Stromal cell of bone marrow (primary cell): ENCODE measurements around the gene SEL1L2.

ENCODE experiments used
- DNase-seq: peaks from one replicate; pipeline ENCODE4 v3.0.0-alpha.2; 2012; ENCODE audit warnings: low read depth

The SEL1L2 gene

DNA sequence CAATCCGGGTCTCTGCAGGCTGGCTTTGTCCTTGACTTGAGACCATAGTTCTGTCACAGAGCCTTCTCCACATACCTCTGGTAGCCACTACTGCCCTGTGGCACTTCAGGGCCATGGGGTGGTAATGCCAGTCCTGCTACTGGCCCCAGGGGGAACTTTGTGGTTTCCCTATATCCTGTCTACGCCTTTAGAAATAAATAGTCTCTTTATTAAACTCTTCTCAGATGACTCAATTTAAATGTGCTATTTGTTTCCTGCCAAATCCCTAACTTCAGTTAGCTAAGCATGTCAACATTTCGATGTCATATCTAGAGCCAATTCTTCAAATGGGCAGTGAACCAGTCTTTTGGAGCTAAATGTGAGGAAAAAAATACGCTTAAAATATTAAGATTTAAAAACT lies 60.1 kb downstream of the SEL1L2 start:
- no peak for DNase-seq

DNA sequence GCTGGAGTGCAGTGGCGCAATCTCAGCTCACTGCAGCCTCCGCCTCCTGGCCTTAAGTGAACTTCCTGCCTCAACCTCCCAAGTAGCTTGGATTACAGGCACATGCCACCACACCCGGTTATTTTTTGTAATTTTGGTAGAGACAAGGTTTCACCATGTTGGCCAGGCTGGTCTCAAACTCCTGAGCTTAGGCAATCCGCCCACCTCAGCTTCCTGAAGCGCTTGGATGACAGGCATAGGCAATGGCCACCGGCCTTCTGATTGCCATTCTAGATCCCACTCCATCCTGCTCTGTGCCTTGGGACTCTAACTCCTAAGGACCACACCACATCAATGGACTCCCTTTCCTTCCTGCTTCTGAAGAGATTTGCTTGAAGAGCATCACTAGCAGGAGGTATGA lies 60.6 kb downstream of the SEL1L2 start:
- DNase-seq: no peak

DNA sequence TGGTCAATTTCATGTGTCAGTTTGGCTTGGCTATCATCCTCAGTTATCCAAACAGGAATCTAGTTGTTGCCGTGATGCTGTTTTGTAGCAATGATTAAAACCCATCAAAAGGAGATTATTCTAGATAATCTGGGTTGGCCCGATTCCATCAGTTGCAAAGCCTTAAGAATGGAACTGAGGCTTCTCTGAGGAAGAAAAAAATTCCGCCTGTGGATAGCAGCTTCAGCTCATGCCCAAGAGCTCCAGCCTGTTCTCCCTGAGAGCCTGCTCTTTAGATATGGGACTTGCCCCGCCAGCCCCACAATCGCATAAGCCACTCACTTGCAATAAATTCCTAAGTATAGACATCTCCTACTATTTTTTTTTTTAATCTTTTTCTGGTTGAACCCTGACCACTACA lies 61.5 kb downstream of the SEL1L2 start:
- no peak for DNase-seq

GRCh38 chr20:13927171-13927570 lies 63.2 kb downstream of the SEL1L2 start:
- DNase-seq: no peak

DNA sequence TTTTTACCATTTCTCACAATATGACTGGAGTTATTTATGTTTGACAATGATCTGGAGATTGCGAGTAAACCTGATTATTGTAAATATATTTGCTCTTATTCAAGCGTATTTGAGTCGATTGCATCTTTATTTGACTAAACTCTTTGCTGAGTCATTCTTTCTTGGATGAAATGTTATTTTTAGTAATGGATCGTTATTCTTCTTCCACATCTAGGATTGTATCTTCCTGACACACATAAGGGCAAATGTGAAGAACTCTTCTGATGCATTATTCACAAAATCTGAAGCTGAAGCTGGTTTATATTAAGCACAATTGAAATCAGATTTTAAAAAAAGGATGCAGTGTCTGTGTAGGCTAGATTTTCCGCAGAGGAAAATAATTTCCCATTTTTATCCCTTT lies 68.2 kb downstream of the SEL1L2 start:
- DNase-seq: no peak

DNA sequence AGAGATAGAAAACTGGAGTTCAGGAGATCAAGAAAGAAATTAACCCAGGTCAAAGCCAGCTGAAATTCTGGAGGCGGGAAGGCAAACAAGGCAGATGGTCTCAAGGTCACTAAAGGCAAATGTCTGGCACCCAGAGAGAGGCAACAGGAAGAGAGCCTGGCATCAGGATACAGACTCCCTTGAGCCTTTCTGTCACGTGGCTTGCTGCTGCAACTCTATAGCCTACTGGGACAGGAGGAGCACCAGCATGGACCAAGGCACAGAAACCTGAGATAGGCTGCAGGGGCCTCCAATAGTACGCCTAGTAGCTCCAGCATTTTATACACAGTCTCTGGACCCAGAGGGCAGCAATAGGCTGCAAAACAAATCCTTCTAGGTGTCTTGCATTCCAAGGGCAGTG lies 75.1 kb downstream of the SEL1L2 start:
- no peak for DNase-seq

DNA sequence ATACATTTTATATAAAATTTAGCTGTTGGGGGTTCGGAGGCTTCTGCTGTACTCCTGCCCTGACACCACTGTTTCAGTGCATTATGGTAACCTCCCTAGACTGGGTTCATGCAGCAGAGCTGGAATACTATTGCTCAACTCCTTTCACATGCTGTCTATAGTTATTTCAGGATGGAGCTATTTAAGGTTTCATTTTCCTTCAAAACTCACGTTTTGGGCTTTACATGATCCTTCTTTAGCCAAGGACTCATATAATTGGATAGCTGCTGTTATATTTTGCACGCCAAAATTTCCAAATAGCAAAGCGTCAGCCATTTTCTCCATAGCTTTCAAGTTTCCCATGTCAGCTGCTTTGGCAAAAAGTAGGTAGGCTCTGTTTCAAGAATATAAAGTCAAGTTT lies 76.8 kb downstream of the SEL1L2 start:
- no peak for DNase-seq

DNA sequence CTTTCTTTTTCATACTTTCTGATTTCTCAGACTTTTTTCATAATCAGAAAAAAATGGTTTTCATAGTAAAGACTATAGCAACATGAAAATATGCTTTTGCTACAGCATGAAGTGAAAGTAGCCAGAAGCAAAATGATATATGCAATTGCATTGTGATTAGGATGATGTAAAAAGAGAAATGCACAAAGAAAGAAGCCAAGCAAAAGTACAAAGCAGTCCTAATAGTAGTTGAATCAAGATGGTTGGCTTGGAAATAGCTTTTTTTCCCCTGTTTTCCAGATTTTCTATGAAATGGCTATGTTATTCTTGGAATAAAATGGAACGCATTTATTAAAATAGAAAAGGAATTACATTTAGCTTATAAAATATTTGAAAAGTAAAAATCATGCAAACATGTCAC lies 77.3 kb downstream of the SEL1L2 start:
- no peak for DNase-seq

DNA sequence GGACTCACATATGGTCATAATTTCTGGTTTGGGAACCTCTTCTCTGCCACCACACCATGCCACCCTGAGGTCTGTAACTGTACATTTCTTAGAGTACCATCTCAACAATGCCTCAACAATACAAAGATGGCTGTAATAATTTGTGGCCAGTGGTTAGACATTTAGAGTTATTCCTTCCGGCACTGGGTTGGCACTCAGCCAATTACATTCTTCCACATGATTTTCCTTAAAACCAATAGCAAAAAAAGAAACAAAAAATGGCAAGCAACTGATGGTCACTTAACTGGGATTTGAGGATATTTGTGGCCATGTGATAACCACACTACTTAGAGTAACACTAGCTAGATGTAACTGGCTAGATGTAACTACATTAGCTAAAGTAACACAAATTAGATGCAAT lies 79.9 kb downstream of the SEL1L2 start:
- no peak for DNase-seq

- DNase-seq: no peak
These were observed 81.3 kb downstream of the SEL1L2 start for GRCh38 chr20:13909067-13909466.

DNA sequence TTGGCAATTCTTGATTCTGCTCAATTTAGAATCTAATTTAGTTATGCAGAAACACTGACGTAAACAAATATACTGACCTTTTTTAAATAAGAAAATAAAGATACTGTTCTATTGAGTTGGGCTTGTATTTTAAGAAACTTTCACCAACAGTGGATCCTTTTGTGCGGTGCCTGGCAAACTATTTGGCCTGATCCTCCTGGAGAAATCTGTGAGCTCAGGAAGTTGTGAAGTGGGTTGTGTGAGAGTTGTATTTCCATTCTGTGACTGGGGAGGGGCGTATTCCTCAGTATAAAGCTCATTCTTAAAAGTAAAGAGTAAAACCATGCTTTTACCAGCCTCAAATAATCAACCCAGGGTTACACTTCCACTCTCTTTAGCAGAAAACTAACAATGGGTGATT lies 85.6 kb downstream of the SEL1L2 start:
- DNase-seq: no peak

DNA sequence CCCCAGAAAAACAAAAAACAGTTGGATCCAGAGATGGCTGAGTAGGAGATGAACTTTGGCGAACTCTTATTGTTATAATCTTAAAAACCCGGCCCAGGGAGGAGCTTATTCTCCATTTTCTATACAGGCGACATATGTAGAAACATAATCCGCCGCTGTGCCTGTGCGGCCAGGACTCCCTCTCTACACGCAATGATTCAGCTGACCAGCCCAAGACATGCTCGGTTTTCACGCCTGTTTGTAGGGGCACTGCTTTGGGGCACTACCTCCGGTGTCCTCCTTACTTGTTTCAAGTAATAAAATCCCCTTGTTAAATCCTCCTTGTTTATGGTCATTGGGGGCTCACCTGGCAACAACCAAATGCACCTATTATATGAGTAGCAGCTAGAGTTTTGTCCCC lies 89.9 kb downstream of the SEL1L2 start:
- no peak for DNase-seq

GRCh38 chr20:13898012-13898612 lies 92.3 kb downstream of the SEL1L2 start:
- no peak for DNase-seq

DNA sequence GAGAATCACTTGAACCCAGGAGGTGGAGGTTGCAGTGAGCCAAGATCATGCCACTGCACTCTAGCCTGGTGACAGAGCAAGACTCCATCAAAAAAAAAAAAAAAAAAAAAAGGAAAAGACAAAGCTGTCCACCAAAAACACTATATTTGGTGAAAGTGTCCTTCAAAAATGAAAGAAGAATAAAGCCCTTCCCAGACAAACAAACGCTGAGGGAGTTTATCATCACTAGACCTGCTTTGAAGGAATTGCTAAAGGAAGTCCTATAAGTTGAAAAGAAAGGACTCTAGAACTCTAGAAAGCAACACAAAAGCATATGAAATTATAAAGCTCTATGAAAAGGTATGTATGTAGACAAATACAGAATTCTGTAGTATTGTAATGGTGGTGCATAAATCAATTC lies 98.8 kb downstream of the SEL1L2 start:
- DNase-seq: no peak

DNA sequence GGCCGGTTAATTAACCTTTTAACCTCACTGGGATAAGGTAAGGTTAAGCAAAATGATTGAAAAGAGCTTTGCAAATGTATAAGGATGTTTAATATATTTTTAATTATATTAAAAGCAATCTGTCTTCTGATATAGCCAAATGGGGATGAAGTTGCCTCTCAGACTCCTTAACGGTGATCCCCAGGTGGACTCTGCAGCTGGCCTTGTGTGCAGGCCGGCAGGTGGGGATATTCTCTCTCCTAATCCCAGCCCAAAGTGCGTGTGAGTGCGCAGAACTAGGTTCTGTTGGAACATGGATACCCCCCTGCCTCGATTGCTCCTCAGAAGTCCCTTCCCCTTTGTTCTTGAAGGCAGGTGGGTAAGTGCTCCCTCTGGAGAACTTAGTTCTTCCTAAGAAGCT lies 105.6 kb downstream of the SEL1L2 start:
- DNase-seq: no peak

GRCh38 chr20:13883425-13883824 lies 107.0 kb downstream of the SEL1L2 start:
- no peak for DNase-seq

DNA sequence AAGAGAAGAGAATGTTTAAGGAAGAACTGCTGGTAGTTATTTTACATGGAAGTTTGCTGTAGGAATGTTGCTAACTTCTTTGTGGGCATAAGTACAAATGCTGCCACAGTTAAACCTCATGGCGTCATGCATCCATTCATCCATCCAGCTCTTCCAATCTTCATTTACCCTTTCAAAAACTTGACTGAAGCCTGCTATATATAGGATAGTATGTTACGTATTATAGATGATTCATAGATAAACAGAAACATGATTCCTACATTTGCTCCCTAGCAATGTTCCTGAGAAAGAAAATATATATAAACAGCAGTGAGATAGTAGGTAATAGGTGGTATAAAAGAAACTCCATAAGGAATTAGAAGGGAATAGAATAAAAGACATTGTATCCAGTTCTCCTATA lies 111.8 kb downstream of the SEL1L2 start:
- DNase-seq: no peak

DNA sequence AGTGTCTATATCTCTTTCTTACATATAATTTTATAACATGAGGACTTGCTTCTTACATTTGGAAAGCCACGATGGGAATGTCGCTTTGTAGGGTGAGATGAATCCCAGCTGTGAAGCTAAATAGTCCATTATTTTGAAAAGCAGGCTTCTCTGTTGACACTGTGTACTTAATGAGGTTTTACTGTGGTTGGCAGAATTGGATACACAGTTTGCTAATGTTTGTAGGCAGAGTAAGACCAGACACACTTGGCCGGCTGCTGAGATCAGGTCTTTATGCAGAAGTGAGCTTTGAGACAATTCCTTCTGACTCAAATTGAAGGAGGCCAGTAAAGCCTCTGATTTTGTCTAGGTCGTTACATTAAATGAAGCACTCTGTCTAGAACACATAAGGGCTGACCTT lies 112.6 kb downstream of the SEL1L2 start:
- no peak for DNase-seq

DNA sequence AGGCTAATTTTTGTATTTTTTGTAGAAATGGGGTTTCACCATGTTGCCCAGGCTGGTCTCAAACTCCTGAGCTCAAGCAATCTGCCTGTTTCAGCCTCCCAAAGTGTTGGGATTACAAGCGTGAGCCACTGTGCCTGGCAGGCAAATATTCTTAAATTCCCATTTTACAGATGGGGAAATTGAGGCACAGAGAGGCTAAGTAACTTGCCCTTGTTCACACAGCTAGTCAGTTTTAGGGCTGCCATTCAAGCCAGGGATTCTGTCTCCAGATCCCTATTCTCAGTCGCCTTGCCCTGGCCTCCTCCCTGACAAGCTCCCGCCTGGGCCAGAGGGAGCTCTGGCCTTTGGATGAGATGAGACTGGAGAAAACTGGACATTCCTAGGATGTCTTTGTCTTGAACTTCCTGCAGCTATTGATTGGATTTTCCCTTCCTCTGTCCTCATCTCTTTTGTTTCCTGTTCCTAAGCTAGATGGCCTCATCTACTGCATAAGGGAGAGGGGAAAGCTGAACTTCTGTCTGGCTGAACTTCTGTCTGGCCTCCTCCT lies 115.1 kb downstream of the SEL1L2 start:
- no peak for DNase-seq

DNA sequence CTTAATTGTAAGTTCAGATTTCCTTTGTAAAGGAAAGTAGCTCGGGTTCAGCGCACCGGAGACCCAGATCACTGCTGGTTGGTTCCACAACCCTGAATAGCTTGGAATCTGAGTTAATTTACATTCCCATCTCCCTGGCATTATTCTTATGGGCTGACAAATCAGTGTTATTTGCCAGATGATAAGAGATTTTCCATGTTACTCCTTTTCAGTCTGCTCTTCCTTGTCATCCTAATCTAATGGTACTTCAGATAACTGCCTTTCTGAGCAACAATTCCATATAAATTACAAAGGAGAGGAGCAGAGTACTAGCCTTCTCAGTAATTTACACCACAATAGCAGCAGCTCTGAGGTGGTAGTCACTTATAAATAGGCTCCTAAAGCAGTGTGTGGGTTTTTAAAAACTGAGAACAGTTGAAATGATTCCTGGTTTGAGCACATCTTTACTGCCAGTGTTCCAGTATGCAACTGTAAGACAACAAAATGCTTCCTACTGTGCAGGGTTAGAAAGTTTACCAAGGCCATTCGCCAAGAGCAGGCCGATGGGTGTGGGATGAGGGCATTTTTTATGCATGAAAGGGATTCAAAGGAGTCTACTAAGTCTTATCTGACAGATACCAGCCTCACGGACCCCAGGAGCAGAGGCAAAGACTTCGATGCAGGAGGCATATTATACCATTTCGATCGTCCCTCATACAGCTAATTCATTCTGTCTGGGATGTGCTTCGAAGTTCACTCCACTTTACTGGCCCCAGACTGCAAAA lies 115.8 kb downstream of the SEL1L2 start:
- no peak for DNase-seq

DNA sequence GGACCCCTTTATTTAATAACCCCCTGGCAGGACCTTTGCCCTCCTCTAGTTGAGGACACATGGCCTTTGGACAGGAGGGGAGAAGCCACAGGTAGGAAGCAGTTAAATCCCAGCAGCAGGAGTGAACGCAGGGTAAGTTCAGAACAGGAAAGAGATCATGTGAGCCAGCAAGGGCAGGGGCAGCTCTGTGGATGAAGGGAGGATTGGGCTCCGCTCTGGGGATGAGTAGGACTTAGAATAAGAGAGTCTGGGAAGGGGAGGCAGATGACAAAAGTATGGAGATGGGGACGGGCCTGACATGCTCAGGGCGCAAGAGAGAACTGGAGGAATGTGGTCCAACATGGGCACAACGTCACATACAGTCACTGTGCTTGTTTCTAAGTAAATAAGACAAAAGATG lies 116.6 kb downstream of the SEL1L2 start:
- no peak for DNase-seq

DNA sequence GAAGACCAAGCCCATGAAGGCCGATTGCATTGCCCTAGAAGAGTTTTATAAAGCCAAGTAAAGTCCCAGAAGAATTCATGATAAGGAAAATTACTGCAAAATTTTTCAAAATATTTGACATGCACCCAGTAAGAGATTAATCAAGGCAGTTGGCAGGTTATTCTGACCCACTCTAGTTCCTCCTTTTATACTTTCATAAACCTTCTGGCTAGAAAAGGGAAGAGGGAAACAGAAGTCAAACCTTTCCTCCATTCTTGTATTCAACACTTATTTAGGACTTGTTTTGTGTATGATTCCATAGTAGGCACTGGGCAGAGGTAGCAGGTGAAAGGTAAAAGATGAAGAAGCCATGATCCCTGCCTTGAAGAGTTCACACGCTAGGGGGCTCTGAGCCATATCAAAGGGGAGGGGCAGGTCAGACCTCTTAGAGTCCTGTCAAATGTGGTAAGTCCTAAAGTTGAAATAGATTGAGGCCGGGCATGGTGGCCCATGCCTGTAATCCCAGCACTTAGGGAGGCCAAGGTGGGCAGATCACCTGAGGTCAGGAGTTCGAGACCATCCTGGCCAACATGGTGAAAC lies 120.2 kb downstream of the SEL1L2 start:
- DNase-seq: no peak

DNA sequence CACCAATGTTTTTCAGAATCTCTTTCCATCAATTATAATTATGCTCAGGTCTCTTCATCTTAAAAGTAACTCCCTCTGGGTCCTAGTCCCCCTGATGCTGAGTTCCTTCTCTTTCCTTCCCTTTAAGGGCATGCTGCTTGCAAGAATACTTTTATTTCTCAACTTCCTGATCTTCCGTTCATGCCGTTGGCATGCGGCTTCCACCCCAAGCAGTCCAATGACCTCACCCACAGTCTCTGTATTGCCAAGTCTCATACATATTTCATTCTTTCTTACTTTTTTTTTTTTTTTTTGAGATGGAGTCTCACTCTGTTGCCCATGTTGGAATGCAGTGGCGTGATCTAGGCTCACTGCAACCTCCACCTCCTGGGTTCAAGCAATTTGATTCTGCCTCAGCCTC lies 122.1 kb downstream of the SEL1L2 start:
- peak; percentile 67 for DNase-seq
